Ishikawa (cell line): Measurements from ENCODE around the gene TTL.

ENCODE experiments used
- CEBPB ChIP-seq: IDR thresholded peaks from 2 replicates; pipeline ENCODE4 v1.6.1; 2012
- CREB1 ChIP-seq: IDR thresholded peaks from 2 replicates; pipeline ENCODE4 v1.6.1; 2012; ENCODE audit warnings: low read depth
- EGR1 ChIP-seq: IDR thresholded peaks from 2 replicates; pipeline ENCODE4 v1.6.1; 2012
- EP300 ChIP-seq: IDR thresholded peaks from 2 replicates; pipeline ENCODE4 v1.6.1; 2012; ENCODE audit warnings: borderline replicate concordance
- FOXM1 ChIP-seq: IDR thresholded peaks from 2 replicates; pipeline ENCODE4 v1.6.1; 2012; ENCODE audit warnings: low read depth, borderline replicate concordance
- NFIC ChIP-seq: IDR thresholded peaks from 2 replicates; pipeline ENCODE4 v1.6.1; 2012
- RAD21 ChIP-seq: IDR thresholded peaks from 2 replicates; pipeline ENCODE4 v1.6.1; 2012; ENCODE audit warnings: low read depth
- TAF1 ChIP-seq: IDR thresholded peaks from 2 replicates; pipeline ENCODE4 v1.6.1; 2012; ENCODE audit warnings: low read depth, mild to moderate bottlenecking
- TCF12 ChIP-seq: IDR thresholded peaks from 2 replicates; pipeline ENCODE4 v1.6.1; 2012; ENCODE audit warnings: low read depth
- TEAD4 ChIP-seq: IDR thresholded peaks from 2 replicates; pipeline ENCODE4 v1.6.1; 2012
- YY1 ChIP-seq: IDR thresholded peaks from 2 replicates; pipeline ENCODE4 v1.6.1; 2012; ENCODE audit warnings: low read depth
- ZBTB7A ChIP-seq: IDR thresholded peaks from 2 replicates; pipeline ENCODE4 v1.6.1; 2012; ENCODE audit warnings: low read depth
- TF ChIP-seq, protein P1 (sequence below): IDR thresholded peaks from 2 replicates; pipeline ENCODE4 v1.6.1; 2012
- TF ChIP-seq, protein P2 (sequence below): IDR thresholded peaks from 2 replicates; pipeline ENCODE4 v1.6.1; 2012; ENCODE audit warnings: low read depth, mild to moderate bottlenecking
- TF ChIP-seq, protein P3 (sequence below): IDR thresholded peaks from 2 replicates; pipeline ENCODE4 v1.6.1; 2012

Gene TTL

DNA sequence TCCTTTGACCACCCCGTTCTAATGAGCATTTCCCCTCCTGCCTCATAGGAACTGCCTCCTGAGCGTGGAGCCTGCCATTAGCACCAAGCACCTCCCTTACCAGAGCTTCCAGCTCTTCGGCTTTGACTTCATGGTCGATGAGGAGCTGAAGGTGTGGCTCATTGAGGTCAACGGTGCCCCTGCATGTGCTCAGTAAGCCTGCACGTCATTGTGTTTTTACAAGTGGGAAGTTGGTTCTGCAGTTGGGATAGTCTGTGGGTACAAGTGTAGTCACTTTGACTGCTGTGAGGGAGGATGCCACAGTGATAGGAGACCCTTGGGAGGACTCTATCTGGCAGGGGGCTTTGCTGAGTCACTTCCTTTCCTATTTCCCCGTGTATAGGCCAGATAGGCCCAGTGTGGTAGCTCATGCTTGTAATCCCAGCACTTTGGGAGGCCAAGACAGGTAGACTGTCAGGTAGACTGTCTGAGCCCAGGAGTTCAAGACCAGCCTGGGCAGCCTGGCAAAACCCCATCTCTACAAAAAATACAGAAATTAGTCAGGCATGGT, 38.4 kb downstream of the TTL start:
- TF ChIP-seq RAD21 (no peak), CREB1 (no peak), TEAD4 (no peak), EP300 (no peak), YY1 (no peak), FOXM1 (no peak), CEBPB (no peak)
- TF ChIP-seq, protein P1, sequence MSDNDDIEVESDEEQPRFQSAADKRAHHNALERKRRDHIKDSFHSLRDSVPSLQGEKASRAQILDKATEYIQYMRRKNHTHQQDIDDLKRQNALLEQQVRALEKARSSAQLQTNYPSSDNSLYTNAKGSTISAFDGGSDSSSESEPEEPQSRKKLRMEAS: no peak
- TF ChIP-seq, protein P2, sequence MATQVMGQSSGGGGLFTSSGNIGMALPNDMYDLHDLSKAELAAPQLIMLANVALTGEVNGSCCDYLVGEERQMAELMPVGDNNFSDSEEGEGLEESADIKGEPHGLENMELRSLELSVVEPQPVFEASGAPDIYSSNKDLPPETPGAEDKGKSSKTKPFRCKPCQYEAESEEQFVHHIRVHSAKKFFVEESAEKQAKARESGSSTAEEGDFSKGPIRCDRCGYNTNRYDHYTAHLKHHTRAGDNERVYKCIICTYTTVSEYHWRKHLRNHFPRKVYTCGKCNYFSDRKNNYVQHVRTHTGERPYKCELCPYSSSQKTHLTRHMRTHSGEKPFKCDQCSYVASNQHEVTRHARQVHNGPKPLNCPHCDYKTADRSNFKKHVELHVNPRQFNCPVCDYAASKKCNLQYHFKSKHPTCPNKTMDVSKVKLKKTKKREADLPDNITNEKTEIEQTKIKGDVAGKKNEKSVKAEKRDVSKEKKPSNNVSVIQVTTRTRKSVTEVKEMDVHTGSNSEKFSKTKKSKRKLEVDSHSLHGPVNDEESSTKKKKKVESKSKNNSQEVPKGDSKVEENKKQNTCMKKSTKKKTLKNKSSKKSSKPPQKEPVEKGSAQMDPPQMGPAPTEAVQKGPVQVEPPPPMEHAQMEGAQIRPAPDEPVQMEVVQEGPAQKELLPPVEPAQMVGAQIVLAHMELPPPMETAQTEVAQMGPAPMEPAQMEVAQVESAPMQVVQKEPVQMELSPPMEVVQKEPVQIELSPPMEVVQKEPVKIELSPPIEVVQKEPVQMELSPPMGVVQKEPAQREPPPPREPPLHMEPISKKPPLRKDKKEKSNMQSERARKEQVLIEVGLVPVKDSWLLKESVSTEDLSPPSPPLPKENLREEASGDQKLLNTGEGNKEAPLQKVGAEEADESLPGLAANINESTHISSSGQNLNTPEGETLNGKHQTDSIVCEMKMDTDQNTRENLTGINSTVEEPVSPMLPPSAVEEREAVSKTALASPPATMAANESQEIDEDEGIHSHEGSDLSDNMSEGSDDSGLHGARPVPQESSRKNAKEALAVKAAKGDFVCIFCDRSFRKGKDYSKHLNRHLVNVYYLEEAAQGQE: no peak

DNA sequence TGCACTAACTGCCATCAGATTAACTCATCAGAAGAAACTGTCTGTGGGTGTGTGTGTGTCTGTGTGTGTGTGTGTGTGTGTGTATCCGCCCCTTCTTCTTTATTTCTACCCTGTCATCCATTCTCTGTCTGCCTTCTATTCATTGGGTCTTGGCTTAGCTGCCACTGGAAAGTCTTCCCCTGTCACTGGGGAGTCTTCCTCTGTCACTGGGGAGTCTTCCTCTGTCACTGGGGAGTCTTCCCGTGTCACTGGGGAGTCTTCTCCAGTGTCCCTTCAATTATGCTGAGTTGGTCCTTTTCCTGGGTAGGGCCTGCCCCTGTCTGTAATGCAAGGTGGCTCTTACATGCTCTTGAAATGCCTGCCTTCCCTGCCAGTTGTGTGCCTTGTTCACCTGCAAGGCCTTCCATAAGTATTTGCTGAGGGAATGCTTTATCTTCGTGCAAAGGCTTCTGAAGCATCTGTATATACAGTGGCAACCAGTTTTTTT, 41.4 kb downstream of the TTL start:
- TF ChIP-seq EP300: no peak
- TF ChIP-seq, protein P3, sequence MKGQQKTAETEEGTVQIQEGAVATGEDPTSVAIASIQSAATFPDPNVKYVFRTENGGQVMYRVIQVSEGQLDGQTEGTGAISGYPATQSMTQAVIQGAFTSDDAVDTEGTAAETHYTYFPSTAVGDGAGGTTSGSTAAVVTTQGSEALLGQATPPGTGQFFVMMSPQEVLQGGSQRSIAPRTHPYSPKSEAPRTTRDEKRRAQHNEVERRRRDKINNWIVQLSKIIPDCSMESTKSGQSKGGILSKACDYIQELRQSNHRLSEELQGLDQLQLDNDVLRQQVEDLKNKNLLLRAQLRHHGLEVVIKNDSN: no peak
- TF ChIP-seq, protein P2: no peak
- TF ChIP-seq TEAD4: no peak
- no peak for TF ChIP-seq YY1
- no peak for TF ChIP-seq CREB1
- no peak for TF ChIP-seq FOXM1
- TF ChIP-seq ZBTB7A: no peak
- TF ChIP-seq NFIC: no peak
- no peak for TF ChIP-seq TCF12

DNA sequence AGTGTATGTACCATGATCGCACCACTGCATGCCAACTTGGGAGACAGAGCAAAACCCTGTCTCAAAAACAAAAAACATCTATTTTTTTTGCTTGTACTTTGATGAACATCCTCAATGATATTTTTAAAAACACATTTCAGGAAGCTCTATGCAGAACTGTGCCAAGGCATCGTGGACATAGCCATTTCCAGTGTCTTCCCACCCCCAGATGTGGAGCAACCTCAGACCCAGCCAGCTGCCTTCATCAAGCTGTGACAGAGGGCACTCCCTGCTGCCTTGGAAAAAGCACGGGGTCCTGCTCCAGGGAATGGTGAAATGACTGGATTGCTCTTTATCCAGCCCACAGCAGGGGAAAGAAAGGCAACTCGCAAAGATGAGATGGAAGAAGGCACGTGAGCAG, 46.6 kb downstream of the TTL start:
- TF ChIP-seq, protein P3: no peak
- no peak for TF ChIP-seq NFIC
- TF ChIP-seq ZBTB7A: no peak
- TF ChIP-seq RAD21: no peak
- TF ChIP-seq EP300: no peak
- TF ChIP-seq EGR1: no peak
- no peak for TF ChIP-seq CEBPB
- TF ChIP-seq FOXM1: no peak
- no peak for TF ChIP-seq TCF12
- TF ChIP-seq, protein P2: no peak
- TF ChIP-seq TEAD4: no peak
- no peak for TF ChIP-seq YY1
- TF ChIP-seq, protein P1: no peak
- no peak for TF ChIP-seq TAF1
- no peak for TF ChIP-seq CREB1

DNA sequence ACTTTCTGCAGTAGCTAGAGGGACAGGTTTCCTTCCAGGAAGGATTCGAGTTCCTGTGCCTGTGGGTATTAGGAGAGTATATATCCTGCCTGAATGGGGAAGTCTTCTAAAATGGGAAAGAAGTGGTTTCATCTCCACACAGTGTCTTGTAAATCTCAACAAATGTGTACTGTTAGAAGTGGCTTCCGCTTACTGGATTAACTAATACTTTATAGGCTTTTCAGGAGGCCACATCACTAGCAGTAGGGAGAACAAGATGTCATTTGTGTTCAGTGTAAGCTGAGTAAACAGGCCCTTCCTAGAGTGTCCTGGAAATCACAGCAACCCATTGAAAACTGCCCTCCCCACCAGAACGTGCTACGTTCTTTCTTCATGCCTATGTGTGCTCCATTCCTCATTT, 47.8 kb downstream of the TTL start:
- no peak for TF ChIP-seq RAD21
- TF ChIP-seq YY1: no peak
- TF ChIP-seq NFIC: no peak
- TF ChIP-seq, protein P3: no peak
- TF ChIP-seq TCF12: no peak
